ENCODE measurements around the gene STK32B. TPM values are rescaled to one million over a fixed set of nuclear protein-coding genes. Genes with fewer than 3 reads are reported as not detected.
A peak's percentile ranks its signal among the peaks of the same experiment; 100 is the strongest.

STK32B gene
- total and polyA plus RNA-seq, 8 donors, result 0.90 to 5.1 (median 3.3) TPM

- Histone ChIP-seq H3K27ac (no peak overlapping the region), H3K9me3 (no peaks in the 10 kb centered on the region), H3K4me3 (no peak overlapping the region), H3K36me3 (no peaks in the 10 kb centered on the region), H3K27me3 (peaks cover 0 to 41% of the 10 kb centered on the region in 2 donors), H3K4me1 (peaks cover 3 to 9% of the 10 kb centered on the region in 2 donors)
- intact Hi-C loops (cut with DNase I), result no loop called here
- no peak for TF ChIP-seq CTCF (IDR thresholded peaks at IDR 0.05)
- no peak for ATAC-seq
- DNase-seq, result no peak
These were observed 33.2 kb upstream of the STK32B start for GRCh38 chr4:5018096-5018495.

GRCh38 chr4:5018603-5019002 lies 32.7 kb upstream of the STK32B start:
- ATAC-seq, result no peak

GRCh38 chr4:5019274-5019673 lies 32.0 kb upstream of the STK32B start, which contains the start of gene CYTL1:
TSS of gene CYTL1 (minus strand) at chr4:5019458. CDS start at chr4:5019445, 13 bp downstream.
- intact Hi-C loops (cut with DNase I), result no loop called here
- DNase-seq, result peak in 3 of 4 donors; percentile 39 to 81 (median 51)
- Histone ChIP-seq H3K4me1 (peaks cover 3 to 9% of the 10 kb centered on the region in 2 donors), H3K27ac (no peak within 1 kb of the TSS), H3K27me3 (peaks cover 0 to 41% of the 10 kb centered on the region in 2 donors), H3K4me3 (no peak within 1 kb of the TSS), H3K36me3 (no peaks in the 10 kb centered on the region), H3K9me3 (no peaks in the 10 kb centered on the region)
- peak; percentile 31 for ATAC-seq
- no peak for TF ChIP-seq CTCF (IDR thresholded peaks at IDR 0.05)

More at GRCh38 chr4:5018603-5019002, 32.7 kb upstream of the STK32B start:
- Histone ChIP-seq H3K27ac (no peak overlapping the region), H3K27me3 (peaks cover 0 to 41% of the 10 kb centered on the region in 2 donors), H3K36me3 (no peaks in the 10 kb centered on the region), H3K4me3 (no peak overlapping the region), H3K9me3 (no peaks in the 10 kb centered on the region), H3K4me1 (peaks cover 3 to 9% of the 10 kb centered on the region in 2 donors)
- intact Hi-C loops (cut with DNase I), result no loop called here
- no peak for TF ChIP-seq CTCF (IDR thresholded peaks at IDR 0.05)
- no peak for DNase-seq

- Histone ChIP-seq H3K36me3 (no peaks in the 10 kb centered on the region), H3K9me3 (no peaks in the 10 kb centered on the region), H3K4me3 (no peak overlapping the region), H3K27ac (no peak overlapping the region), H3K27me3 (peaks cover 0 to 43% of the 10 kb centered on the region in 2 donors), H3K4me1 (peaks cover 3 to 9% of the 10 kb centered on the region in 2 donors)
- no peak for ATAC-seq
- intact Hi-C loops (cut with DNase I), result no loop called here
- no peak for TF ChIP-seq CTCF (IDR thresholded peaks at IDR 0.05)
- DNase-seq, result peak in 1 of 4 donors; percentile 70
These were observed 31.5 kb upstream of the STK32B start for GRCh38 chr4:5019796-5020195.

GRCh38 chr4:5020341-5020740 lies 30.9 kb upstream of the STK32B start:
- peaks cover 0 to 45% of the 10 kb centered on the region in 2 donors for H3K27me3 ChIP-seq
- TF ChIP-seq CTCF (IDR thresholded peaks at IDR 0.05), result no peak
- H3K4me3 ChIP-seq, result no peak overlapping the region
- no peaks in the 10 kb centered on the region for H3K36me3 ChIP-seq
- intact Hi-C loops (cut with DNase I), result no loop called here
- H3K27ac ChIP-seq, result no peak overlapping the region
- DNase-seq, result no peak
- peaks cover 3 to 9% of the 10 kb centered on the region in 2 donors for H3K4me1 ChIP-seq
- ATAC-seq, result no peak
- H3K9me3 ChIP-seq, result no peaks in the 10 kb centered on the region

Data from left lung (tissue), 10 donors.